H54 (cell line): ENCODE data around the gene PAX7.

Experiments used
- DNase-seq: peaks from one replicate; pipeline ENCODE4 v3.0.0; 2011; ENCODE audit warnings: low spot score, mixed read lengths; ENCODE audit not compliant: insufficient read length
- FAIRE-seq: peaks from 3 replicates; lab custom pipeline; 2011; peaks lifted over from hg19 to GRCh38; lab: Jason Lieb, UNC
- POLR2A ChIP-seq: IDR thresholded peaks from 2 replicates; pipeline ENCODE4 v1.6.1; 2011; ENCODE audit warnings: low read depth, mild to moderate bottlenecking, low read length

Gene PAX7

GRCh38 chr1:18633422-18634155 lies 2.9 kb downstream of the PAX7 start:
- no peak for TF ChIP-seq POLR2A
- FAIRE-seq (no peak), DNase-seq (no peak)

- TF ChIP-seq POLR2A, result no peak
- no peak for FAIRE-seq
- DNase-seq, result no peak
Observed at GRCh38 chr1:18634276-18634675, 3.6 kb downstream of the PAX7 start.

- DNase-seq, result no peak
- TF ChIP-seq POLR2A, result no peak
- FAIRE-seq, result no peak
Observed at GRCh38 chr1:18635070-18635577, 4.5 kb downstream of the PAX7 start.

- DNase-seq (no peak), FAIRE-seq (no peak)
- TF ChIP-seq POLR2A, result no peak
Observed at GRCh38 chr1:18635891-18636595, 5.4 kb downstream of the PAX7 start.

- DNase-seq (no peak), FAIRE-seq (no peak)
- TF ChIP-seq POLR2A, result no peak
Observed at GRCh38 chr1:18636596-18637508, 6.2 kb downstream of the PAX7 start.

GRCh38 chr1:18637511-18637960 lies 6.9 kb downstream of the PAX7 start:
- no peak for TF ChIP-seq POLR2A
- FAIRE-seq, result no peak
- no peak for DNase-seq

GRCh38 chr1:18637962-18638834 lies 7.6 kb downstream of the PAX7 start:
- DNase-seq, result no peak
- TF ChIP-seq POLR2A, result no peak
- no peak for FAIRE-seq

- no peak for DNase-seq
- TF ChIP-seq POLR2A, result no peak
- no peak for FAIRE-seq
Observed at GRCh38 chr1:18638835-18639364, 8.3 kb downstream of the PAX7 start.

- no peak for FAIRE-seq
- DNase-seq, result no peak
- TF ChIP-seq POLR2A, result no peak
Observed at GRCh38 chr1:18639368-18640055, 8.9 kb downstream of the PAX7 start.

GRCh38 chr1:18640228-18641004 lies 9.8 kb downstream of the PAX7 start:
- FAIRE-seq (no peak), DNase-seq (no peak)
- TF ChIP-seq POLR2A, result no peak
